ENCODE results near the gene GIMAP1.

The GIMAP1 gene

DNA sequence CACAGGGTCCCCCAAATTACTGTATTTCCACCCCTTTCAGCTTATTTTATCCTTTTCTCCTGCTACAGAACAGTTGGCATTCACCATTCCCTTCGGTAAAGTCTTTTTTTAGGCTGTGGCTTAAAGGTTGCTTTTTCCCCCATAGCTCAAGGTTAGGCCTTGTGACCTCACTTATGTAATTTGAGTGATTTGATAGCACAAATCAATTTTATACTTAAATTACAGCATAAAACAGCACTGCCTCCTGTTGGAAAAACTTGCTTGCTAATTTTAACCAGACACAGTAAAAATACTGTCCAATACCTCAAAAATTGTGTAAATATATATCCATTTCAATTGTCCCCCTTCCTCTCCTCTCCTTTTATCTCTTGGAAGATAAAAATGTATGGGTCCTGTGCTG is 7.1 kb downstream of the GIMAP1 start:
- no peak for DNase-seq

DNA sequence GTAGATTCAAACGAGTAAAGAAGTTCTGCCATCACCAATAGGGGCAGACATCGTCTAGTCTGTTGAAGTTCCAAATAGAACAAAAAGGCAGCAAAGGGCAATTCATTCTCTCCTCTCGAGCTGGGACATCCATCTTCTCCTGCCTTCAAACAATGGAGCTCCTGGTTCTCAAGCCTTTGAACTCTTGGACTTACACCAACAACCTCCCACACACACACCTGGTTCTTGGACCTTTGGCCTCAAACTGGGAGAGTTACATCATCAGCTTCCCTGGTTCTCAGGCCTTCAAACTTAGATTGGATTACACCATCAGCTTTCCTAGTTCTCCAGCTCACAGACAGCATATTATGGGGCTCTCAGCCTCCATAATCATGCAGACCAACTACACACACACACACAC is 11.0 kb downstream of the GIMAP1 start:
- DNase-seq = no peak

DNA sequence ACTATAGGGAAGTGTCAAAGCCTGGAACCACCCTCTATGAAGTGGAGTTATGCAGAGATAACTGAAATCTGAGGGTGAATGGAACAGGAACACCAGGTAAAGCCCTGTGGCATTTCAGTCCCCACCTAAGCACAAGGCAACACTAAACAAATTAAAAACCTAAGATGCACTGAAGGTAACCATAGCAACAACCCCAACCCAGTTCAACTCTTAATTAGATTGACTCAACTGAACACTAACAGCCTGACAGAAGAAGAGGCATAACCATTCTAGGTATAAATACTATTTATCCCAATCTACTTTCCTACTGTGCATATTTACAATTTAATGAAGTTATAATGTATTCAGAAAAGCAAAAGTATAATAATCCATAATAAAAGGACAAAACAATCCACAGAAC is 11.6 kb downstream of the GIMAP1 start:
- DNase-seq = no peak

- DNase-seq = no peak
Measured at GRCh38 chr7:150728609-150729008, 12.2 kb downstream of the GIMAP1 start.

DNA sequence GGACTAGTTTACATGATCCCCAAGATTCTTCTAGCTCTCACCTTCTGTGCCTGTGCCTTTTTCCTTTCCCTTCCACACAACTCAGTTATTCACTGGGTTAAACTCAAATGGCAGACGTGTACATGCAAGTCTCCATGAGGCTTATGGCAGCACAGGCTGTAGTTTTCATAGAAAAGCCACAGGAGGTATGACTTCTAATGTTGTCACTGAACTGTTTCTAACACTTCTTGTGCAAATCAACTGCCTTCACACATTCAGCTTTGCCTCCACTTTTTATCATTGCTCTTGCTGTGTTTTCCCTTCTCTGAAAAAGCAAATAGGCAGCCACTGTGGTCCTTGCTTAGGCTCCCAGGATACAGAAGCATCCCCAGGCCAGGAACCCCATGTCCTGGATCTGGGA is 15.5 kb downstream of the GIMAP1 start:
- no peak for DNase-seq

- DNase-seq = no peak
Measured at GRCh38 chr7:150732786-150733481, 16.5 kb downstream of the GIMAP1 start.

DNA sequence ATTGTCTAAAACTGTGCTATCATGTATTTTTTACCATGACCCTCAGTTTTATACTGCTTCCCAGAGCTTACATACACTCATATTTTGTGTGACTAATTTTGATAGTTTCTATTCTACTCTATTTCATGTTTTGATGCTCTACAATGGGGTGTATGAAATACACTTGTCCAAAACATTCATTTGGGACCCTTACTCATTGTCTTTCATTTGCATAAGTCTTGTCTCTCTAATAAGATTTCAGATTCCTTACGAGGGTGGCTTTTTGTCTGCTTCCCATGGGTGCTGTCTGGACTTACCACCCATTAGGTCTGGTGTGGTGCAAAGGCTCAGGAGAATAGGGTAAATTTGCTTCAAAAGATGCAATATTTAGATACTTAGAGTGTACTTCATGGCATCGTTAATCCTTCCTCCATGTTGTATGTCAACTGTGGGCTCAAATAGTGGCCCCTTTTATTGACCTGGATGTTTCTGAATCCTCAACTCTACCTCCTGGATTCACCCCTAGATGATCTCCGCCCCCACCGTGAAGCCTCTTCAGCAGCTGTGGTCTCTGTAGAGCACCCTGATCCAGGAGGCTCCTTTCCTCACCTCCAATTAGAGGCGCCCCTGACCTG is 17.2 kb downstream of the GIMAP1 start:
- no peak for DNase-seq

GRCh38 chr7:150734254-150734653 is 17.8 kb downstream of the GIMAP1 start:
- no peak for DNase-seq

DNA sequence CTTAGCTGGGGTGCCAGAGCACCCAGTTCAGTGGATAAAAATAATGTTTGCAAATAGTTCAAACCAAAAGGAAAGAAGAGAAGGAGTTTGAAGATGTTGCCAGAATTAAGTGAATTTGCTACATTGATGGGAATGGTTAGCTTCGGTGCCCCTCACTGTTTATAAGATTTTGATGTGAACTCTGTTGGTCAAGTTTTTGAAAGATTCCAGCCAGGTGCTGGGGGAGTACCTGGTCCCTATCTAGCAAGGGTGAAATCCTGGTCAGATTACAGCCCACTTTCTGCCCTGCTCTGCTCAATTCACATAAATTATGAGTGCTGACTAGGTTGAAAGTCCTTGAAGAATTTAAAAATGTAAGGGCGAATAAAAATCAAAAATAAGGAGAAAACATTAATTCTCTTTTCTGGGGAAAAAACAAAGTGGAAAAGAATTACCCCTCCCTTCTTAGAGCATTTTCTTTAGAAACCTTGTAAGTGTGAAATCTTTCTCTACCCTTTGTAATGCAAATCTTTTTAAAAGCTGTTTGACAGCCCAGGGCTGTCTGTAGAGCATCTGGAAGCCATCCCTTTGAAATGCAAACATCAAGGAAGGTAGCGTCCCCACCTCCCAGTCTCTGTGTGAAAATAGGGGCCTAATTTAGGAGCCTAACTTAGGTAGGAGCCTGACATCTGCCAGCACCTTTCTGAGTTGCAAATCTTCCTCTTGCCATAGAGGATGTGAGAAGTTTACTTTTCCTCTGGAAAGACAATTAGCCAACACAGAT is 19.4 kb downstream of the GIMAP1 start:
- no peak for DNase-seq

GRCh38 chr7:150736864-150737263 is 20.5 kb downstream of the GIMAP1 start:
- DNase-seq = no peak

DNA sequence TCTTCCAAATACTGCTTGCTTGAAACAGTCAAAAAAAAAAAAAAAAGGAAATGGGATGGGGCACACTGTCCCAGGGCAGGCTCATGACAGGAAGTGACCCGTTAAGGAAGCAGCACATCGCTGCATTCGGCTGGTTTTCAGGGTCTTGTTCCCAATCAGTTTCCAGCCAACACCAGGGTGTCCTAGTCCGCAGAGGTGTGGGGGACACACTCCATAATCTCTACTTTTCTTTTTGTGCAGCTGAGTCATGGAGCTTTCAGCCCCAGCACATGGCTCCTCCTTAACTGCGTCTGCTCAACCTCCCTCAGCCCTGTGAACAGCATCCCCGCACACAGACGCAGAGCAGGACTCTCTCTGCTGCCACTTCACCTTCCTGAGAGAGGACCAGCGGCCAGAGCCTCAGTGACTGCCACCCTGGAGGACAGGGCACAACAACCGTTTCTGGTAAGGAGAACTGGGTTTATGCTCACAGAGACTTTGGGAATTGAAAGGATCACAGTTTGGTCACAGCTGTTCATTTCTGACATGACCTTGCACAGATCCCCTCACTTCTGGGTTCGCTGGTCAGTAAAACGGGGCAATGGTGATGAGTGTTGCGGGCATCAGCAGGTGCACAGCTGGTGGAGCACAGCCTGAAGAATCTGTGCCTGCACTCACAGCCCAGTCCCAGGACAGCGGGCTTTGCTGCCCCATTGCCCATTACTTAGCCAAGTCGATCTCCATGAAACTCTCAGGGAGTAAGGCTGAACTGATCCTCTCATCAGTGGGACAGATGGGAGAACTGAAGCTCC is 21.0 kb downstream of the GIMAP1 start, which contains the start of gene GIMAP5:
GIMAP5 (plus strand) TSS at position 154 of the 791 bp plus-strand sequence. CDS start 3,467 bp downstream, outside the sequence.
- DNase-seq = no peak

DNA sequence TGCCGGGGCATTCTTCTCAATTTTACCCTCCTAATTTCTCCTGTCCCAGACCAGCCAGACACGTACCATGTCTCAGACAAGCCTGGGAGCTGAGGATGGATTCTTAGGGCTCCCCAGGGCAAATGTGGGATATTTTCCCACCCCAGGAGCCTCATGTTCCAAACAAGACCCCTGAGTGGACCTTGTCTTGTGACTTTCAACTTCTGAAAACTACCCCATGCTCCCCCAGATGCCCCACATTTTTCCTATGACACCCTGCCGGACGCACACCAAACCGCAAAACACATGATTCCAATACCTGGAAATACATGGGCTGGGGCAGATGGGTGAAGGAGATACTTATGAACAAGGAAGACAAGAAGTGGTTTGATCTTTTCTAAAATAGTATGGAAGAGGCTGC is 21.7 kb downstream of the GIMAP1 start:
- no peak for DNase-seq

GRCh38 chr7:150738591-150739001 is 22.2 kb downstream of the GIMAP1 start:
- DNase-seq = peak; percentile 11

- no peak for DNase-seq
Measured at GRCh38 chr7:150739033-150739432, 22.6 kb downstream of the GIMAP1 start.

DNA sequence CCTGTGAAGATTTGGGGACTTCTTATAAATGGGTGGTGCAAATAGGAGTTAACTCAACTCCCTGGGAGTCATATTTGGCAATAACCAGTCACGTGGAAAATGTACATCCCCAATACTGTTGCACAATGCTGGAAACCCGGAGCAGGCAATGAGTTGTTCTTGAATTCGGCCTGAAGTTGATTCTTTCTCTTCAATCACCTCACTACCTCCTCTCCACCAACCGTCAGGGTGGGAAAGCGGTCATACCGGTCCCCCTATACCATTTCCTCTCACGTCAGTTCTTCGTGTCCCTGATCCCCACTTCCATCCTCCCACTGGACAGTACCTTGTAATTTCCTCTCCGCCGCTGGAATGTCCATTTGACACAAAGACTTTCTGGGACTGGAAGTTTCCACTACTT is 23.6 kb downstream of the GIMAP1 start:
- DNase-seq = no peak

GRCh38 chr7:150742286-150742968 is 26.0 kb downstream of the GIMAP1 start:
- no peak for DNase-seq

GRCh38 chr7:150744041-150744656 is 27.7 kb downstream of the GIMAP1 start:
- DNase-seq = no peak

- no peak for DNase-seq
Measured at GRCh38 chr7:150745086-150745485, 28.7 kb downstream of the GIMAP1 start.

GRCh38 chr7:150745876-150746275 is 29.5 kb downstream of the GIMAP1 start:
- DNase-seq = no peak

DNA sequence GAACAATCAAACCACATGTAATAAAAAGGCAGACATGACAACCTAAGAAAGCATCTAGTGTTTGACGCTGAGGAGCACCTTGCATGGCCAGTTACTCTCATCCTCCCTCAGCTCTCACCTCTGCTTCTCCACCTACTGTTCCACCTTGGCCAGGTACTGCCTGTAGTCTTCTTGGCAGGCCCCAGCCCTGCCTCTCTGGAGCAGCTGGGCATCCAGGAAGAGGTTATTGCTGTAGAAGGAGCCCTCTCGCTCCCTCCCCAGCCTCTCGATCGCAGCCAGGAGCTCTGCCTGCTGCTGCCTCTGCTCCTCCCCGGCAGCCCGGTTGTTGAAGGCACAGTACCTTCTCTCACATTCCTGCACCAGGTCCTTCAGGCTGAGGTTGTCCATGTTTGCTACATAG is 30.5 kb downstream of the GIMAP1 start:
- DNase-seq = no peak

GRCh38 chr7:150748376-150748775 is 32.0 kb downstream of the GIMAP1 start:
- no peak for DNase-seq

GRCh38 chr7:150751702-150752101 is 35.3 kb downstream of the GIMAP1 start:
- DNase-seq = no peak
